Endothelial cell of umbilical vein (primary cell): ENCODE measurements around the gene DONSON.

Source experiments
- CTCF ChIP-seq, 2 donors: IDR thresholded peaks; 1 replicate in 1 of 2; 2 replicates in 1 of 2; pipeline ENCODE4 v1.5.1; 2011; ENCODE audit warnings: low read length in 2 of 2, mild to moderate bottlenecking in 2 of 2, moderate library complexity in 2 of 2, control low read depth in 1 of 2, inconsistent platforms in 1 of 2, low read depth in 1 of 2; ENCODE audit not compliant: insufficient read depth in 1 of 2; ENCODE audit errors: extremely low read depth in 1 of 2
- EZH2 ChIP-seq: IDR thresholded peaks from 2 replicates; pipeline ENCODE4 v1.6.1; 2012; ENCODE audit warnings: borderline replicate concordance, low read depth, mild to moderate bottlenecking, moderate library complexity, low read length, inconsistent platforms; ENCODE audit not compliant: severe bottlenecking
- GATA2 ChIP-seq: IDR thresholded peaks from 2 replicates; pipeline ENCODE4 v1.7.0; 2011; ENCODE audit warnings: low read depth, mild to moderate bottlenecking, moderate library complexity, mixed read lengths, low read length; ENCODE audit not compliant: insufficient read length, insufficient read depth
- JUN ChIP-seq: IDR thresholded peaks from 2 replicates; pipeline ENCODE4 v1.6.1; 2011; ENCODE audit warnings: borderline replicate concordance, low read depth; ENCODE audit not compliant: insufficient read length, insufficient read depth
- MAX ChIP-seq: IDR thresholded peaks from 2 replicates; pipeline ENCODE4 v1.6.1; 2011; ENCODE audit not compliant: insufficient read depth, insufficient read length
- MYC ChIP-seq: IDR thresholded peaks from one replicate; pipeline ENCODE4 v1.6.1; 2011; ENCODE audit warnings: mild to moderate bottlenecking, low read depth, low read length
- POLR2A ChIP-seq: IDR thresholded peaks from 2 replicates; pipeline ENCODE4 v1.6.1; 2012; ENCODE audit warnings: low read depth, mild to moderate bottlenecking, control low read depth, low read length
- POLR2AphosphoS5 ChIP-seq: IDR thresholded peaks from 2 replicates; pipeline ENCODE4 v1.6.1; 2012; ENCODE audit warnings: low read depth, mild to moderate bottlenecking, control low read depth, low read length, moderate library complexity; ENCODE audit not compliant: insufficient read depth

GRCh38 chr21:33540711-33541104, 47.8 kb downstream of the DONSON start:
- TF ChIP-seq POLR2A (no peak), JUN (no peak), CTCF (IDR thresholded peaks at IDR 0.05; ENCODE audit: extremely low read depth in 1 of 2, insufficient read depth in 1 of 2, low read depth in 1 of 2, low read length in 2 of 2) (no peak), EZH2 (no peak), MAX (no peak), POLR2AphosphoS5 (no peak), MYC (no peak), GATA2 (no peak)
